GM23248 (cell line): ENCODE data around the gene JADE2.

Experiments
- EZH2 ChIP-seq: fragments of 200-600 bp; sonication (generic); IDR thresholded peaks from 2 replicates; pipeline ENCODE4 v1.6.1; 2018; ENCODE audit warnings: antibody characterized with exemption, mild to moderate bottlenecking; ENCODE audit not compliant: insufficient read depth, poor library complexity, severe bottlenecking
- EZH2phosphoT487 ChIP-seq: fragments of 200-600 bp; sonication (generic); IDR thresholded peaks from 2 replicates; pipeline ENCODE4 v1.6.1; 2018; ENCODE audit warnings: antibody characterized with exemption, moderate library complexity, mild to moderate bottlenecking, low read depth; ENCODE audit not compliant: insufficient read depth

- TF ChIP-seq EZH2phosphoT487 (no peak), EZH2 (no peak)
Measured at GRCh38 chr5:134614450-134615085, 89.1 kb downstream of the JADE2 start.
